GM12878 (cell line): ENCODE data around the gene VSTM1. TPM values are rescaled to one million over a fixed set of nuclear protein-coding genes. Genes with fewer than 3 reads are reported as not detected.

ENCODE experiments used
- ATAC-seq: fragments of 200-7000 bp; cut with Tn5 transposase; 3 replicates; pipeline ENCODE4 v1.9.1; 2020; ENCODE audit warnings: mild to moderate bottlenecking, moderate library complexity
- BruUV-seq: library from RNA; stranded (reverse); fragments of 400-500 nt; replicated peaks from 2 replicates; lab custom pipeline; 2021; lab: Mats Ljungman, UMichigan
- CTCF ChIA-PET: fragments of 300-600 bp; sonication (Branson Sonifier 250); formaldehyde crosslinking; extraction: SDS; loops from one replicate; lab custom pipeline; 2021; ENCODE audit warnings: inconsistent platforms; lab: Yijun Ruan, JAX
- POLR2A ChIA-PET: fragments of 350-600 bp; formaldehyde crosslinking; extraction: SDS; loops from one replicate; lab custom pipeline; 2021; ENCODE audit warnings: inconsistent platforms; lab: Charles Lee
- RAD21 ChIA-PET: fragments of 300-600 bp; sonication (Branson Sonifier 250); formaldehyde crosslinking; loops from one replicate; lab custom pipeline; 2023; ENCODE audit warnings: antibody characterized with exemption; ENCODE audit not compliant: unreplicated experiment; lab: Charles Lee
- SMC1A ChIA-PET: fragments of 300-600 bp; sonication (Branson Sonifier 250); formaldehyde crosslinking; loops from one replicate; lab custom pipeline; 2023; ENCODE audit not compliant: unreplicated experiment, uncharacterized antibody; lab: Charles Lee
- DNase-seq: peaks from one replicate; pipeline ENCODE4 v3.0.0-alpha.2; 2011; ENCODE audit warnings: low read depth, low spot score
- FAIRE-seq: peaks from 3 replicates; lab custom pipeline; 2011; peaks lifted over from hg19 to GRCh38; lab: Jason Lieb, UNC
- H2AFZ ChIP-seq: 2 replicates; pipeline ENCODE4 v1.6.0; 2011; ENCODE audit warnings: low read depth, low read length, control low read depth; ENCODE audit not compliant: control insufficient read depth
- H3K27ac ChIP-seq: 2 replicates; pipeline ENCODE4 v1.5.1; 2011; ENCODE audit warnings: control low read depth; ENCODE audit not compliant: control insufficient read depth, insufficient read depth
- H3K27me3 ChIP-seq, 2 experiments: replicated peaks in 1 of 2; 2 replicates each; pipeline versions ENCODE4 v1.6.0 to v1.6.1; 2011; ENCODE audit warnings: low read length in 1 of 2; ENCODE audit not compliant: control insufficient read depth in 2 of 2, insufficient read depth in 2 of 2
- H3K36me3 ChIP-seq, 2 experiments: 2 replicates each; pipeline ENCODE4 v1.5.1; 2011; ENCODE audit warnings: low read length in 1 of 2; ENCODE audit not compliant: control insufficient read depth in 2 of 2, insufficient read depth in 2 of 2
- H3K4me1 ChIP-seq: 2 replicates; pipeline ENCODE4 v1.6.1; 2011; ENCODE audit warnings: mild to moderate bottlenecking, low read length, moderate library complexity, mixed read lengths; ENCODE audit not compliant: control insufficient read depth, insufficient read depth
- H3K4me2 ChIP-seq: 2 replicates; pipeline ENCODE4 v1.6.0; 2011; ENCODE audit warnings: control low read depth; ENCODE audit not compliant: control insufficient read depth, insufficient read depth
- H3K4me3 ChIP-seq: fragments of 200-600 bp; sonication (generic); 2 replicates; pipeline ENCODE4 v1.5.1; 2016
- H3K79me2 ChIP-seq: 2 replicates; pipeline ENCODE4 v1.6.0; 2011; ENCODE audit warnings: low read length; ENCODE audit not compliant: control insufficient read depth, insufficient read depth
- H3K9ac ChIP-seq: 2 replicates; pipeline ENCODE4 v1.8.0; 2011; ENCODE audit warnings: low read length, control low read depth, mixed read lengths; ENCODE audit not compliant: control insufficient read depth, insufficient read depth
- H3K9me3 ChIP-seq: replicated peaks from 3 replicates; pipeline ENCODE4 v1.5.1; 2011; ENCODE audit warnings: mild to moderate bottlenecking, low read length; ENCODE audit not compliant: control insufficient read depth, insufficient read depth
- H4K20me1 ChIP-seq: 2 replicates; pipeline ENCODE4 v1.6.0; 2011; ENCODE audit not compliant: control insufficient read depth, insufficient read depth
- BACH1 ChIP-seq: fragments of 450-650 bp; IDR thresholded peaks from 2 replicates; pipeline ENCODE4 v1.6.1; 2017; ENCODE audit warnings: mild to moderate bottlenecking, borderline replicate concordance
- IRF5 ChIP-seq: fragments of 450-650 bp; IDR thresholded peaks from 2 replicates; pipeline ENCODE4 v1.6.1; 2017; ENCODE audit warnings: borderline replicate concordance
- NR2F1 ChIP-seq: fragments of 450-650 bp; conservative IDR thresholded peaks from 2 replicates; pipeline ENCODE4 v1.6.1; 2017; ENCODE audit warnings: mild to moderate bottlenecking
- STAT3 ChIP-seq: IDR thresholded peaks from 2 replicates; pipeline ENCODE4 v1.6.1; 2011; ENCODE audit warnings: low read depth, low read length, improper control_type of control experiment
- TCF12 ChIP-seq: IDR thresholded peaks from 2 replicates; pipeline ENCODE4 v1.6.1; 2011; ENCODE audit warnings: low read depth, mild to moderate bottlenecking, low read length
- ZNF687 ChIP-seq: fragments of 450-650 bp; IDR thresholded peaks from 2 replicates; pipeline ENCODE4 v1.6.1; 2017; ENCODE audit warnings: mild to moderate bottlenecking, moderate library complexity
- WGBS: methylation state at CpG from one replicate; pipeline ENCODE4 v1.1.6; 2016; ENCODE audit warnings: low lambda C conversion rate; ENCODE audit not compliant: insufficient replicate concordance, insufficient coverage; ENCODE audit errors: missing lambda C conversion rate; 5-methylcytosine and 5-hydroxymethylcytosine counted together
- in situ Hi-C: fragments of 300-500 bp; cut with MboI; formaldehyde crosslinking; loops from 9 replicates; pipeline ENCODE4 v1.14.3; 2018; ENCODE audit warnings: mixed read lengths
- intact Hi-C: fragments of 100-400 bp; cut with micrococcal nuclease; formaldehyde crosslinking; loops from one replicate; pipeline ENCODE4 v1.14.2; 2022; ENCODE audit not compliant: unreplicated experiment
- polyA plus RNA-seq, 11 experiments: library from polyadenylated mRNA; depleted of rRNA in 4 of 11; unstranded in 6 of 11; stranded (reverse) in 5 of 11; fragments of >200 nt; fragmentation: Nextera tagmentation in 4 of 11; fragmentation: Illumina TruSeq in 1 of 11; extraction: Ambion mirVana in 4 of 11; extraction: Trizol in 1 of 11; gene quantifications; 1 replicate in 1 of 11; 2 replicates in 10 of 11; pipeline versions ENCODE4 v1.2.1 to v1.2.3, GENCODE V29; 2011 to 2016; ENCODE audit warnings: inconsistent platforms in 2 of 11, missing spikeins in 2 of 11, low read depth in 1 of 11
- total RNA-seq, 4 experiments: library from RNA; depleted of rRNA in 3 of 4; stranded (reverse); fragments of >200 nt in 3 of 4; fragmentation: Illumina TruSeq in 1 of 4; extraction: Trizol in 1 of 4; gene quantifications; 2 replicates each; pipeline versions ENCODE4 v1.2.1 to v1.2.3, GENCODE V29; 2013 to 2021

Gene VSTM1
- total and polyA plus RNA-seq, 10 of the 15 experiments (the other 5 are each of a cell fraction or from before 2014, with no cell fraction given) = not detected

- no peak for ATAC-seq
- H3K4me1 ChIP-seq = no peaks in the 10 kb centered on the region
- ChIA-PET SMC1A (no interaction called here), POLR2A (no interaction called here)
- no peak for TF ChIP-seq IRF5
- no peak for TF ChIP-seq BACH1
- TF ChIP-seq NR2F1 = no peak
- no peak for TF ChIP-seq TCF12
- no peak for TF ChIP-seq STAT3
- no peak for TF ChIP-seq ZNF687
- TF ChIP-seq, all 136 proteins: peak for 0
- RAD21 ChIA-PET = no interaction called here
- Histone ChIP-seq H3K36me3 (no peaks in the 10 kb centered on the region), H3K27me3 (no peaks in the 10 kb centered on the region), H2AFZ (no peak overlapping the region), H3K27ac (no peak overlapping the region), H3K9ac (no peak overlapping the region), H3K4me3 (no peak overlapping the region), H4K20me1 (no peaks in the 10 kb centered on the region), H3K4me2 (no peak overlapping the region), H3K9me3 (no peaks in the 10 kb centered on the region; the same call in 2 of the 3 replicates), H3K79me2 (no peaks in the 10 kb centered on the region)
- in situ Hi-C loops (no loop called here), intact Hi-C loops (no loop called here)
- FAIRE-seq = no peak
- WGBS = 66% methylated on average over 26 of the region's 43 CpGs
- DNase-seq = no peak
- CTCF ChIA-PET = no interaction called here
- BruUV-seq = no TSS peak
These were observed 70.9 kb downstream of the VSTM1 start for GRCh38 chr19:53992815-53993214.
